Measurements from ENCODE around the gene EHMT1. TPM values are rescaled to one million over a fixed set of nuclear protein-coding genes. Genes with fewer than 3 reads are reported as not detected.

Gene EHMT1
- total and polyA plus RNA-seq, 10 of the 15 experiments (the other 5 are each of a cell fraction or from before 2014, with no cell fraction given) = 2.9 to 100 (median 48.1) TPM

- DNase-seq (ENCODE audit: low read depth, low spot score) = no peak
- ATAC-seq = no peak
- RAD21 ChIA-PET (ENCODE audit: unreplicated experiment) = no interaction called here
- no peaks in the 10 kb centered on the region for H3K9me3 ChIP-seq (replicated peaks; ENCODE audit: control insufficient read depth, insufficient read depth, low read length)
- peaks cover 5 to 9% of the 10 kb centered on the region in 2 experiments; a peak in 3 of 4 replicates for H3K36me3 ChIP-seq (ENCODE audit: control insufficient read depth in 2 of 2, insufficient read depth in 2 of 2, low read length in 1 of 2)
- CTCF ChIA-PET = interaction anchor here (0.9 to 2.0 kb wide), 2 partner anchors 7 to 44 kb away, joined by 3 to 7 read pairs; no protein-coding TSS in a partner anchor
- H3K9ac ChIP-seq (ENCODE audit: control insufficient read depth, insufficient read depth, low read length) = no peak overlapping the region
- H3K4me3 ChIP-seq = no peak overlapping the region
- H4K20me1 ChIP-seq (ENCODE audit: control insufficient read depth, insufficient read depth) = no peaks in the 10 kb centered on the region
- H3K79me2 ChIP-seq (ENCODE audit: control insufficient read depth, insufficient read depth, low read length) = peaks cover 54% of the 10 kb centered on the region
- BruUV-seq (replicated peaks) = no TSS peak
- no peaks in the 10 kb centered on the region for H3K27me3 ChIP-seq (replicated peaks in 1 of 2; ENCODE audit: control insufficient read depth in 2 of 2, insufficient read depth in 2 of 2, low read length in 1 of 2)
- H3K4me2 ChIP-seq (ENCODE audit: control insufficient read depth, insufficient read depth) = no peak overlapping the region
- FAIRE-seq = no peak
- TF ChIP-seq KLF5 (IDR thresholded peaks at IDR 0.05; ENCODE audit: partially characterized antibody) = no peak
- no peak for TF ChIP-seq NR2C2 (IDR thresholded peaks at IDR 0.05; ENCODE audit: borderline replicate concordance, control insufficient read depth, insufficient read length, low read depth)
- TF ChIP-seq PML (IDR thresholded peaks at IDR 0.05; ENCODE audit: low read length) = no peak
- TF ChIP-seq, protein P1, sequence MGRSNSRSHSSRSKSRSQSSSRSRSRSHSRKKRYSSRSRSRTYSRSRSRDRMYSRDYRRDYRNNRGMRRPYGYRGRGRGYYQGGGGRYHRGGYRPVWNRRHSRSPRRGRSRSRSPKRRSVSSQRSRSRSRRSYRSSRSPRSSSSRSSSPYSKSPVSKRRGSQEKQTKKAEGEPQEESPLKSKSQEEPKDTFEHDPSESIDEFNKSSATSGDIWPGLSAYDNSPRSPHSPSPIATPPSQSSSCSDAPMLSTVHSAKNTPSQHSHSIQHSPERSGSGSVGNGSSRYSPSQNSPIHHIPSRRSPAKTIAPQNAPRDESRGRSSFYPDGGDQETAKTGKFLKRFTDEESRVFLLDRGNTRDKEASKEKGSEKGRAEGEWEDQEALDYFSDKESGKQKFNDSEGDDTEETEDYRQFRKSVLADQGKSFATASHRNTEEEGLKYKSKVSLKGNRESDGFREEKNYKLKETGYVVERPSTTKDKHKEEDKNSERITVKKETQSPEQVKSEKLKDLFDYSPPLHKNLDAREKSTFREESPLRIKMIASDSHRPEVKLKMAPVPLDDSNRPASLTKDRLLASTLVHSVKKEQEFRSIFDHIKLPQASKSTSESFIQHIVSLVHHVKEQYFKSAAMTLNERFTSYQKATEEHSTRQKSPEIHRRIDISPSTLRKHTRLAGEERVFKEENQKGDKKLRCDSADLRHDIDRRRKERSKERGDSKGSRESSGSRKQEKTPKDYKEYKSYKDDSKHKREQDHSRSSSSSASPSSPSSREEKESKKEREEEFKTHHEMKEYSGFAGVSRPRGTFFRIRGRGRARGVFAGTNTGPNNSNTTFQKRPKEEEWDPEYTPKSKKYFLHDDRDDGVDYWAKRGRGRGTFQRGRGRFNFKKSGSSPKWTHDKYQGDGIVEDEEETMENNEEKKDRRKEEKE (IDR thresholded peaks at IDR 0.05) = no peak
- TF ChIP-seq REST (IDR thresholded peaks at IDR 0.05; ENCODE audit: low read depth, low read length) = no peak
- TF ChIP-seq JUND (IDR thresholded peaks at IDR 0.05; ENCODE audit: low read depth, low read length) = no peak
- no peak for TF ChIP-seq CHD1 (IDR thresholded peaks at IDR 0.05; ENCODE audit: low read depth, low read length)
- no peak for TF ChIP-seq RUNX3 (IDR thresholded peaks at IDR 0.05; ENCODE audit: low read length)
- no peak for TF ChIP-seq SP1 (IDR thresholded peaks at IDR 0.05; ENCODE audit: low read depth, low read length)
- TF ChIP-seq EP300 (IDR thresholded peaks at IDR 0.05; ENCODE audit: borderline replicate concordance in 1 of 2, control insufficient read depth in 1 of 2, low read depth in 2 of 2, low read length in 2 of 2) = no peak
- TF ChIP-seq RBBP5 (conservative IDR thresholded peaks at IDR 0.05) = no peak
- no peak for TF ChIP-seq CBX5 (IDR thresholded peaks at IDR 0.05; ENCODE audit: low read depth)
- no peak for TF ChIP-seq FOXK2 (IDR thresholded peaks at IDR 0.05)
- TF ChIP-seq POU2F2 (IDR thresholded peaks at IDR 0.05; ENCODE audit: borderline replicate concordance, low read depth, low read length) = no peak
- no peak for TF ChIP-seq STAT3 (IDR thresholded peaks at IDR 0.05; ENCODE audit: low read depth, low read length)
- TF ChIP-seq, protein P2, sequence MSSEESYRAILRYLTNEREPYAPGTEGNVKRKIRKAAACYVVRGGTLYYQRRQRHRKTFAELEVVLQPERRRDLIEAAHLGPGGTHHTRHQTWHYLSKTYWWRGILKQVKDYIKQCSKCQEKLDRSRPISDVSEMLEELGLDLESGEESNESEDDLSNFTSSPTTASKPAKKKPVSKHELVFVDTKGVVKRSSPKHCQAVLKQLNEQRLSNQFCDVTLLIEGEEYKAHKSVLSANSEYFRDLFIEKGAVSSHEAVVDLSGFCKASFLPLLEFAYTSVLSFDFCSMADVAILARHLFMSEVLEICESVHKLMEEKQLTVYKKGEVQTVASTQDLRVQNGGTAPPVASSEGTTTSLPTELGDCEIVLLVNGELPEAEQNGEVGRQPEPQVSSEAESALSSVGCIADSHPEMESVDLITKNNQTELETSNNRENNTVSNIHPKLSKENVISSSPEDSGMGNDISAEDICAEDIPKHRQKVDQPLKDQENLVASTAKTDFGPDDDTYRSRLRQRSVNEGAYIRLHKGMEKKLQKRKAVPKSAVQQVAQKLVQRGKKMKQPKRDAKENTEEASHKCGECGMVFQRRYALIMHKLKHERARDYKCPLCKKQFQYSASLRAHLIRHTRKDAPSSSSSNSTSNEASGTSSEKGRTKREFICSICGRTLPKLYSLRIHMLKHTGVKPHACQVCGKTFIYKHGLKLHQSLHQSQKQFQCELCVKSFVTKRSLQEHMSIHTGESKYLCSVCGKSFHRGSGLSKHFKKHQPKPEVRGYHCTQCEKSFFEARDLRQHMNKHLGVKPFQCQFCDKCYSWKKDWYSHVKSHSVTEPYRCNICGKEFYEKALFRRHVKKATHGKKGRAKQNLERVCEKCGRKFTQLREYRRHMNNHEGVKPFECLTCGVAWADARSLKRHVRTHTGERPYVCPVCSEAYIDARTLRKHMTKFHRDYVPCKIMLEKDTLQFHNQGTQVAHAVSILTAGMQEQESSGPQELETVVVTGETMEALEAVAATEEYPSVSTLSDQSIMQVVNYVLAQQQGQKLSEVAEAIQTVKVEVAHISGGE (CRISPR knock-in tag; IDR thresholded peaks at IDR 0.05) = no peak
- intact Hi-C loops (cut with micrococcal nuclease; ENCODE audit: unreplicated experiment) = no loop called here
- no peak overlapping the region for H2AFZ ChIP-seq (ENCODE audit: control insufficient read depth, low read depth, low read length)
- POLR2A ChIA-PET = no interaction called here
- SMC1A ChIA-PET (ENCODE audit: uncharacterized antibody, unreplicated experiment) = interaction anchor here (1.0 kb wide), 1 partner anchor 25 kb away, joined by 3 read pairs; no protein-coding TSS in a partner anchor
- no peak overlapping the region for H3K27ac ChIP-seq (ENCODE audit: control insufficient read depth, insufficient read depth)
- 91% methylated on average over 7 of the region's 7 CpGs for WGBS (ENCODE audit: insufficient coverage, insufficient replicate concordance, low lambda C conversion rate, missing lambda C conversion rate)
- H3K4me1 ChIP-seq (ENCODE audit: control insufficient read depth, insufficient read depth, low read length) = peaks cover 22% of the 10 kb centered on the region
- in situ Hi-C loops (cut with MboI) = no loop called here
Measured at GRCh38 chr9:137665226-137665625, 46.4 kb downstream of the EHMT1 start.

Data from GM12878 (cell line).